Measurements from ENCODE around the gene TAS2R7. TPM values are rescaled to one million over a fixed set of nuclear protein-coding genes. Genes with fewer than 3 reads are reported as not detected.

The TAS2R7 gene
- polyA plus RNA-seq, 1 of the 3 experiments (the other 2 are of a cell fraction), result not detected

- CTCF ChIA-PET, result interaction anchor here (1.0 to 2.1 kb wide), 2 partner anchors 15 to 520 kb away, joined by 4 to 6 read pairs; no protein-coding TSS in a partner anchor
- Histone ChIP-seq H4K20me1 (ENCODE audit: insufficient read depth) (no peaks in the 10 kb centered on the region), H3K9ac (no peak overlapping the region), H3K4me2 (no peak overlapping the region), H3K36me3 (replicated peaks in 1 of 2; ENCODE audit: control insufficient read depth in 1 of 2, insufficient read depth in 2 of 2, low read length in 1 of 2) (no peaks in the 10 kb centered on the region), H2AFZ (ENCODE audit: low read depth) (no peak overlapping the region), H3K27ac (ENCODE audit: low read depth in 2 of 2, low read length in 1 of 2) (no peak overlapping the region), H3K27me3 (ENCODE audit: insufficient read depth) (no peaks in the 10 kb centered on the region), H3K4me3 (ENCODE audit: low read depth in 2 of 2, low read length in 1 of 2) (no peak overlapping the region), H3K4me1 (ENCODE audit: control insufficient read depth in 1 of 2, insufficient read depth in 2 of 2, low read depth in 1 of 2, low read length in 1 of 2) (no peaks in the 10 kb centered on the region), H3K79me2 (ENCODE audit: insufficient read depth) (no peaks in the 10 kb centered on the region), H3K9me3 (0 out of 2 replicates have a peak, but pooled peaks cover 6% of the 10 kb centered on the region), H3F3A (replicated peaks; ENCODE audit: insufficient read depth) (no peaks in the 10 kb centered on the region), H3K9me2 (no peaks in the 10 kb centered on the region)
- DNase-seq, result no peak
- TF ChIP-seq TAF1 (IDR thresholded peaks at IDR 0.05; ENCODE audit: borderline replicate concordance, low read depth, low read length), result no peak
- no peak for TF ChIP-seq TEAD4 (IDR thresholded peaks at IDR 0.05; ENCODE audit: borderline replicate concordance, insufficient read depth)
- no peak for TF ChIP-seq ELF1 (IDR thresholded peaks at IDR 0.05)
- TF ChIP-seq IRF3 (IDR thresholded peaks at IDR 0.05; ENCODE audit: low read depth, low read length), result no peak
- TF ChIP-seq TCF12 (IDR thresholded peaks at IDR 0.05), result no peak
- no peak for TF ChIP-seq EZH2phosphoT487 (IDR thresholded peaks at IDR 0.05; ENCODE audit: borderline replicate concordance, low read depth)
- TF ChIP-seq FOSL2 (IDR thresholded peaks at IDR 0.05; ENCODE audit: borderline replicate concordance, low read depth), result no peak
- no peak for TF ChIP-seq MEF2A (IDR thresholded peaks at IDR 0.05; ENCODE audit: borderline replicate concordance, low read depth)
- no peak for TF ChIP-seq RCOR1 (IDR thresholded peaks at IDR 0.05; ENCODE audit: low read length)
- TF ChIP-seq FOXJ3 (CRISPR knock-in tag; IDR thresholded peaks at IDR 0.05), result no peak
- no peak for TF ChIP-seq POLR2AphosphoS5 (IDR thresholded peaks at IDR 0.05; ENCODE audit: low read depth, low read length)
- TF ChIP-seq NRF1 (IDR thresholded peaks at IDR 0.05; ENCODE audit: low read depth, low read length), result no peak
- TF ChIP-seq RAD21 (IDR thresholded peaks at IDR 0.05; ENCODE audit: low read length), result no peak
- TF ChIP-seq SMC3 (IDR thresholded peaks at IDR 0.05; ENCODE audit: low read depth, low read length), result no peak
- no peak for TF ChIP-seq PBX3 (IDR thresholded peaks at IDR 0.05)
- no peak for TF ChIP-seq MXI1 (IDR thresholded peaks at IDR 0.05; ENCODE audit: low read depth, low read length)
- no peak for TF ChIP-seq RFX5 (IDR thresholded peaks at IDR 0.05; ENCODE audit: low read length)
- no peak for TF ChIP-seq JUND (IDR thresholded peaks at IDR 0.05)
- TF ChIP-seq USF1 (IDR thresholded peaks at IDR 0.05; ENCODE audit: borderline replicate concordance, low read depth), result no peak
- TF ChIP-seq NFIC (IDR thresholded peaks at IDR 0.05; ENCODE audit: borderline replicate concordance), result no peak
- 11% methylated on average over 4 of the region's 4 CpGs for WGBS (ENCODE audit: low lambda C conversion rate)
- POLR2A ChIA-PET, result no interaction called here
Measured at GRCh38 chr12:10756194-10756593, 46.2 kb downstream of the TAS2R7 start.

All from SK-N-SH (cell line).